Measurements from ENCODE around the gene STX8.

DNA sequence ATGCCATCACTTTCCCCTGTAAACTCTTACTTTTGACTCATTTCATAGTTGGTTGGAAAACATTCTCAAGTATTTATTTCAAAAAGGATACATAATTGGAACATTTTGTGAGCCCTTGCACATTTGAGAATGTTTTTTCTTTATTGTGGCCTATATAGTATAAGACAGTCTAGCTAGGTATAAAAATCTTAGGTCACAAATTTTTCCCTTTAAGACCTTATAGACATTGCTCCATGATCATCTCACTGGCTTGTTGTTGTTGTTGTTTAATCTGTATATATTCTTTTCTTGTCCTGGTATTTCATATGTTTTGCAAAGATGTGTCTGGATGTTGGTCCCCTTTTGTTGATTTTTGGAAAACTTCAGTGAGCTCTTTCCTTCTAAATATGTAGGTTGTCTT lies 360.2 kb downstream of the STX8 start:
- TF ChIP-seq, protein P1, sequence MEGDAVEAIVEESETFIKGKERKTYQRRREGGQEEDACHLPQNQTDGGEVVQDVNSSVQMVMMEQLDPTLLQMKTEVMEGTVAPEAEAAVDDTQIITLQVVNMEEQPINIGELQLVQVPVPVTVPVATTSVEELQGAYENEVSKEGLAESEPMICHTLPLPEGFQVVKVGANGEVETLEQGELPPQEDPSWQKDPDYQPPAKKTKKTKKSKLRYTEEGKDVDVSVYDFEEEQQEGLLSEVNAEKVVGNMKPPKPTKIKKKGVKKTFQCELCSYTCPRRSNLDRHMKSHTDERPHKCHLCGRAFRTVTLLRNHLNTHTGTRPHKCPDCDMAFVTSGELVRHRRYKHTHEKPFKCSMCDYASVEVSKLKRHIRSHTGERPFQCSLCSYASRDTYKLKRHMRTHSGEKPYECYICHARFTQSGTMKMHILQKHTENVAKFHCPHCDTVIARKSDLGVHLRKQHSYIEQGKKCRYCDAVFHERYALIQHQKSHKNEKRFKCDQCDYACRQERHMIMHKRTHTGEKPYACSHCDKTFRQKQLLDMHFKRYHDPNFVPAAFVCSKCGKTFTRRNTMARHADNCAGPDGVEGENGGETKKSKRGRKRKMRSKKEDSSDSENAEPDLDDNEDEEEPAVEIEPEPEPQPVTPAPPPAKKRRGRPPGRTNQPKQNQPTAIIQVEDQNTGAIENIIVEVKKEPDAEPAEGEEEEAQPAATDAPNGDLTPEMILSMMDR (IDR thresholded peaks at IDR 0.05; ENCODE audit: low read depth, low read length, missing input control) = no peak
- TF ChIP-seq, protein P2, sequence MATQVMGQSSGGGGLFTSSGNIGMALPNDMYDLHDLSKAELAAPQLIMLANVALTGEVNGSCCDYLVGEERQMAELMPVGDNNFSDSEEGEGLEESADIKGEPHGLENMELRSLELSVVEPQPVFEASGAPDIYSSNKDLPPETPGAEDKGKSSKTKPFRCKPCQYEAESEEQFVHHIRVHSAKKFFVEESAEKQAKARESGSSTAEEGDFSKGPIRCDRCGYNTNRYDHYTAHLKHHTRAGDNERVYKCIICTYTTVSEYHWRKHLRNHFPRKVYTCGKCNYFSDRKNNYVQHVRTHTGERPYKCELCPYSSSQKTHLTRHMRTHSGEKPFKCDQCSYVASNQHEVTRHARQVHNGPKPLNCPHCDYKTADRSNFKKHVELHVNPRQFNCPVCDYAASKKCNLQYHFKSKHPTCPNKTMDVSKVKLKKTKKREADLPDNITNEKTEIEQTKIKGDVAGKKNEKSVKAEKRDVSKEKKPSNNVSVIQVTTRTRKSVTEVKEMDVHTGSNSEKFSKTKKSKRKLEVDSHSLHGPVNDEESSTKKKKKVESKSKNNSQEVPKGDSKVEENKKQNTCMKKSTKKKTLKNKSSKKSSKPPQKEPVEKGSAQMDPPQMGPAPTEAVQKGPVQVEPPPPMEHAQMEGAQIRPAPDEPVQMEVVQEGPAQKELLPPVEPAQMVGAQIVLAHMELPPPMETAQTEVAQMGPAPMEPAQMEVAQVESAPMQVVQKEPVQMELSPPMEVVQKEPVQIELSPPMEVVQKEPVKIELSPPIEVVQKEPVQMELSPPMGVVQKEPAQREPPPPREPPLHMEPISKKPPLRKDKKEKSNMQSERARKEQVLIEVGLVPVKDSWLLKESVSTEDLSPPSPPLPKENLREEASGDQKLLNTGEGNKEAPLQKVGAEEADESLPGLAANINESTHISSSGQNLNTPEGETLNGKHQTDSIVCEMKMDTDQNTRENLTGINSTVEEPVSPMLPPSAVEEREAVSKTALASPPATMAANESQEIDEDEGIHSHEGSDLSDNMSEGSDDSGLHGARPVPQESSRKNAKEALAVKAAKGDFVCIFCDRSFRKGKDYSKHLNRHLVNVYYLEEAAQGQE (IDR thresholded peaks at IDR 0.05) = no peak
- TF ChIP-seq, protein P3, sequence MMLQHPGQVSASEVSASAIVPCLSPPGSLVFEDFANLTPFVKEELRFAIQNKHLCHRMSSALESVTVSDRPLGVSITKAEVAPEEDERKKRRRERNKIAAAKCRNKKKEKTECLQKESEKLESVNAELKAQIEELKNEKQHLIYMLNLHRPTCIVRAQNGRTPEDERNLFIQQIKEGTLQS (IDR thresholded peaks at IDR 0.05) = no peak
- no peak for TF ChIP-seq SP1 (IDR thresholded peaks at IDR 0.05)
- TF ChIP-seq, protein P4, sequence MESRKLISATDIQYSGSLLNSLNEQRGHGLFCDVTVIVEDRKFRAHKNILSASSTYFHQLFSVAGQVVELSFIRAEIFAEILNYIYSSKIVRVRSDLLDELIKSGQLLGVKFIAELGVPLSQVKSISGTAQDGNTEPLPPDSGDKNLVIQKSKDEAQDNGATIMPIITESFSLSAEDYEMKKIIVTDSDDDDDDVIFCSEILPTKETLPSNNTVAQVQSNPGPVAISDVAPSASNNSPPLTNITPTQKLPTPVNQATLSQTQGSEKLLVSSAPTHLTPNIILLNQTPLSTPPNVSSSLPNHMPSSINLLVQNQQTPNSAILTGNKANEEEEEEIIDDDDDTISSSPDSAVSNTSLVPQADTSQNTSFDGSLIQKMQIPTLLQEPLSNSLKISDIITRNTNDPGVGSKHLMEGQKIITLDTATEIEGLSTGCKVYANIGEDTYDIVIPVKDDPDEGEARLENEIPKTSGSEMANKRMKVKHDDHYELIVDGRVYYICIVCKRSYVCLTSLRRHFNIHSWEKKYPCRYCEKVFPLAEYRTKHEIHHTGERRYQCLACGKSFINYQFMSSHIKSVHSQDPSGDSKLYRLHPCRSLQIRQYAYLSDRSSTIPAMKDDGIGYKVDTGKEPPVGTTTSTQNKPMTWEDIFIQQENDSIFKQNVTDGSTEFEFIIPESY (IDR thresholded peaks at IDR 0.05) = no peak
- TF ChIP-seq, protein P5, sequence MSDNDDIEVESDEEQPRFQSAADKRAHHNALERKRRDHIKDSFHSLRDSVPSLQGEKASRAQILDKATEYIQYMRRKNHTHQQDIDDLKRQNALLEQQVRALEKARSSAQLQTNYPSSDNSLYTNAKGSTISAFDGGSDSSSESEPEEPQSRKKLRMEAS (IDR thresholded peaks at IDR 0.05) = no peak
- TF ChIP-seq FOXA1 (IDR thresholded peaks at IDR 0.05) = no peak
- no peak for TF ChIP-seq RAD21 (IDR thresholded peaks at IDR 0.05)
- no peak for TF ChIP-seq HNF4G (IDR thresholded peaks at IDR 0.05)
- no peak for TF ChIP-seq JUND (IDR thresholded peaks at IDR 0.05)
- no peak for TF ChIP-seq YY1 (IDR thresholded peaks at IDR 0.05)
- no peak for TF ChIP-seq EGR1 (IDR thresholded peaks at IDR 0.05; ENCODE audit: low read depth in 2 of 2)
- TF ChIP-seq GABPA (IDR thresholded peaks at IDR 0.05 in 1 of 2, conservative IDR thresholded peaks at IDR 0.05 in 1 of 2) = no peak

Measured in liver (tissue), 3 donors.